H1 (cell line): ENCODE data around the gene TGFBRAP1. TPM values are rescaled to one million over a fixed set of nuclear protein-coding genes. Genes with fewer than 3 reads are reported as not detected.
A peak's percentile ranks its signal among the peaks of the same experiment; 100 is the strongest.

Experiments
- ATF2 ChIP-seq: IDR thresholded peaks from 2 replicates; pipeline ENCODE4 v1.6.1; 2012; ENCODE audit warnings: low read length, inconsistent platforms
- CBX5 ChIP-seq: fragments of 300-800, 300-1000 bp; sonication (generic); IDR thresholded peaks from 2 replicates; pipeline ENCODE4 v1.7.1; 2016; ENCODE audit warnings: antibody characterized with exemption, low read length, low read depth
- CHD2 ChIP-seq: IDR thresholded peaks from 2 replicates; pipeline ENCODE4 v1.6.1; 2012; ENCODE audit warnings: low read length, improper control_type of control experiment
- CTCF ChIP-seq, 3 experiments: IDR thresholded peaks; 1 replicate in 2 of 3; 2 replicates in 1 of 3; pipeline versions ENCODE4 v1.5.1 to v1.6.1; 2011; ENCODE audit warnings: low read length in 3 of 3, mild to moderate bottlenecking in 3 of 3, inconsistent platforms in 2 of 3, low read depth in 1 of 3, moderate library complexity in 1 of 3; ENCODE audit not compliant: insufficient read depth in 1 of 3; ENCODE audit errors: control extremely low read depth in 1 of 3
- EGR1 ChIP-seq: IDR thresholded peaks from 2 replicates; pipeline ENCODE4 v1.6.1; 2011; ENCODE audit warnings: low read depth, low read length, borderline replicate concordance
- EZH2 ChIP-seq: fragments of 200-600 bp; sonication (generic); IDR thresholded peaks from 2 replicates; pipeline ENCODE4 v1.7.1; 2012; ENCODE audit warnings: low read depth, mild to moderate bottlenecking, moderate library complexity, low read length, inconsistent platforms; ENCODE audit not compliant: severe bottlenecking
- HDAC6 ChIP-seq: IDR thresholded peaks from one replicate; pipeline ENCODE4 v1.7.1; 2012; ENCODE audit warnings: low read depth, mild to moderate bottlenecking, inconsistent platforms, low read length, moderate library complexity
- JUN ChIP-seq: IDR thresholded peaks from 2 replicates; pipeline ENCODE4 v1.6.1; 2011; ENCODE audit warnings: low read depth, mild to moderate bottlenecking, improper control_type of control experiment, low read length
- KDM1A ChIP-seq: fragments of 200-600, 300-600 bp; sonication (generic); IDR thresholded peaks from 2 replicates; pipeline ENCODE4 v1.7.1; 2016; ENCODE audit warnings: mild to moderate bottlenecking, low read length, borderline replicate concordance
- KDM4A ChIP-seq: IDR thresholded peaks from one replicate; pipeline ENCODE4 v1.7.1; 2012; ENCODE audit warnings: low read depth, mild to moderate bottlenecking, moderate library complexity, low read length, inconsistent platforms; ENCODE audit not compliant: severe bottlenecking
- POLR2A ChIP-seq, 2 experiments: IDR thresholded peaks; 1 replicate in 1 of 2; 2 replicates in 1 of 2; pipeline ENCODE4 v1.6.1; 2011; ENCODE audit warnings: low read depth in 2 of 2, low read length in 2 of 2, mild to moderate bottlenecking in 2 of 2; ENCODE audit errors: control extremely low read depth in 1 of 2
- RAD21 ChIP-seq, 2 experiments: IDR thresholded peaks in 1 of 2; conservative IDR thresholded peaks in 1 of 2; 2 replicates each; pipeline ENCODE4 v1.6.1; 2011; ENCODE audit warnings: low read depth in 2 of 2, low read length in 2 of 2, improper control_type of control experiment in 1 of 2, inconsistent platforms in 1 of 2, mild to moderate bottlenecking in 1 of 2, moderate library complexity in 1 of 2
- RBBP5 ChIP-seq: IDR thresholded peaks from 2 replicates; pipeline ENCODE4 v1.7.1; 2012; ENCODE audit warnings: low read depth, mild to moderate bottlenecking, inconsistent platforms, low read length, moderate library complexity, borderline replicate concordance
- RFX5 ChIP-seq: IDR thresholded peaks from 2 replicates; pipeline ENCODE4 v1.6.1; 2011; ENCODE audit warnings: low read depth, low read length, improper control_type of control experiment, borderline replicate concordance
- SIRT6 ChIP-seq: IDR thresholded peaks from one replicate; pipeline ENCODE4 v1.7.1; 2012; ENCODE audit warnings: low read length, inconsistent platforms
- SRF ChIP-seq: IDR thresholded peaks from 2 replicates; pipeline ENCODE4 v1.6.1; 2011; ENCODE audit warnings: mild to moderate bottlenecking, low read depth, low read length, moderate library complexity
- TAF1 ChIP-seq: IDR thresholded peaks from 2 replicates; pipeline ENCODE4 v1.6.1; 2011; ENCODE audit warnings: mild to moderate bottlenecking, low read depth, low read length
- TBP ChIP-seq: IDR thresholded peaks from 2 replicates; pipeline ENCODE4 v1.6.1; 2011; ENCODE audit warnings: low read depth, low read length, improper control_type of control experiment
- ZNF274 ChIP-seq: IDR thresholded peaks from 2 replicates; pipeline ENCODE4 v1.7.0; 2012; ENCODE audit warnings: low read length, borderline replicate concordance; ENCODE audit errors: extremely low read depth
- polyA plus RNA-seq, 7 experiments: library from polyadenylated mRNA; depleted of rRNA in 3 of 7; stranded (reverse) in 5 of 7; unstranded in 2 of 7; fragments of >200 nt in 5 of 7; fragments of 200-250 nt in 2 of 7; gene quantifications; 1 replicate in 5 of 7; 2 replicates in 1 of 7; 4 replicates in 1 of 7; pipeline versions ENCODE4 v1.2.1 to v1.2.3, GENCODE V29; 2011 to 2013; ENCODE audit warnings: missing spikeins in 2 of 7, mixed read lengths in 2 of 7
- total RNA-seq: library from RNA; stranded (reverse); fragmentation: NEBNext Ultra II Directional; extraction: Animal tissue kit (Norgen Biotek cat#: 25700); gene quantifications from 2 replicates; pipeline ENCODE4 v1.2.1, GENCODE V29; 2021

The TGFBRAP1 gene
- total and polyA plus RNA-seq, 2 of the 8 experiments (the other 6 are each of a cell fraction or from before 2014, with no cell fraction given), result 11.2 to 20.2 TPM

- TF ChIP-seq KDM1A (no peak), ZNF274 (no peak), RBBP5 (no peak; the same call in 1 of the 2 replicates), CTCF (IDR thresholded peaks at IDR 0.05; ENCODE audit: control extremely low read depth in 1 of 3, insufficient read depth in 1 of 3, low read depth in 1 of 3, low read length in 3 of 3) (no peak), KDM4A (peak; percentile 72), TAF1 (peak; percentile 56), SIRT6 (no peak), EGR1 (peak; percentile 81; the same call in 1 of the 2 replicates), EZH2 (no peak), SRF (no peak), RFX5 (no peak), JUN (no peak), CBX5 (no peak), CHD2 (no peak), RAD21 (IDR thresholded peaks at IDR 0.05 in 1 of 2, conservative IDR thresholded peaks at IDR 0.05 in 1 of 2; ENCODE audit: low read depth in 2 of 2, low read length in 2 of 2) (no peak), TBP (peak; percentile 21; the same call in 1 of the 2 replicates), HDAC6 (no peak), ATF2 (no peak), POLR2A (IDR thresholded peaks at IDR 0.05; ENCODE audit: control extremely low read depth in 1 of 2, low read depth in 2 of 2, low read length in 2 of 2) (peak; percentile 52 to 75)
Measured at GRCh38 chr2:105329561-105330495, at the start of gene TGFBRAP1 (continued).
